HG03175 (cell line): Measurements from ENCODE around the gene MBOAT2.

ENCODE experiments used
- ATAC-seq: cut with Tn5 transposase; IDR thresholded peaks from one replicate; pipeline ENCODE4 v1.9.1; 2021; ENCODE audit warnings: mild to moderate bottlenecking, moderate library complexity; ENCODE audit not compliant: unreplicated experiment

MBOAT2 gene

GRCh38 chr2:8867363-8867762 lies 136.1 kb downstream of the MBOAT2 start:
- ATAC-seq = no peak

- ATAC-seq = no peak
Observed at GRCh38 chr2:8863331-8863953, 140.0 kb downstream of the MBOAT2 start.

GRCh38 chr2:8862230-8862629 lies 141.3 kb downstream of the MBOAT2 start:
- no peak for ATAC-seq

- ATAC-seq = no peak
Observed at GRCh38 chr2:8861797-8862196, 141.7 kb downstream of the MBOAT2 start.

- ATAC-seq = peak; percentile 71
Observed at GRCh38 chr2:8860239-8860638, 143.2 kb downstream of the MBOAT2 start.

- ATAC-seq = no peak
Observed at GRCh38 chr2:8858910-8859309, 144.6 kb downstream of the MBOAT2 start.

GRCh38 chr2:8858264-8858663 lies 145.2 kb downstream of the MBOAT2 start:
- no peak for ATAC-seq

GRCh38 chr2:8857709-8858108 lies 145.8 kb downstream of the MBOAT2 start:
- no peak for ATAC-seq

GRCh38 chr2:8856176-8856575 lies 147.3 kb downstream of the MBOAT2 start:
- ATAC-seq = no peak

- ATAC-seq = no peak
Observed at GRCh38 chr2:8855010-8855409, 148.5 kb downstream of the MBOAT2 start.

GRCh38 chr2:8853426-8853825 lies 150.1 kb downstream of the MBOAT2 start:
- no peak for ATAC-seq

- no peak for ATAC-seq
Observed at GRCh38 chr2:8851811-8852560, 151.5 kb downstream of the MBOAT2 start.

GRCh38 chr2:8850845-8851487 lies 152.5 kb downstream of the MBOAT2 start:
- ATAC-seq = no peak

GRCh38 chr2:8849327-8849726 lies 154.2 kb downstream of the MBOAT2 start:
- no peak for ATAC-seq

GRCh38 chr2:8848328-8849100 lies 155.0 kb downstream of the MBOAT2 start:
- ATAC-seq = no peak

- ATAC-seq = no peak
Observed at GRCh38 chr2:8847400-8847799, 156.1 kb downstream of the MBOAT2 start.

- no peak for ATAC-seq
Observed at GRCh38 chr2:8841932-8842331, 161.6 kb downstream of the MBOAT2 start.

GRCh38 chr2:8840475-8841091 lies 162.9 kb downstream of the MBOAT2 start:
- ATAC-seq = no peak

GRCh38 chr2:8839189-8839965 lies 164.1 kb downstream of the MBOAT2 start:
- ATAC-seq = no peak

- peak; percentile 8 for ATAC-seq
Observed at GRCh38 chr2:8837795-8838140, 165.7 kb downstream of the MBOAT2 start.
